GM19193 (cell line): ENCODE data around the gene ID2.

Source experiments
- POLR2A ChIP-seq: IDR thresholded peaks from 4 replicates; pipeline ENCODE4 v1.6.1; 2011; ENCODE audit not compliant: insufficient read depth, insufficient read length; ENCODE audit errors: extremely low read depth

ID2 gene

GRCh38 chr2:8658064-8658862 is 23.6 kb upstream of the ID2 start:
- no peak for TF ChIP-seq POLR2A

- TF ChIP-seq POLR2A = no peak
These were observed 22.6 kb upstream of the ID2 start for GRCh38 chr2:8659092-8659734.

- no peak for TF ChIP-seq POLR2A
These were observed 21.9 kb upstream of the ID2 start for GRCh38 chr2:8659735-8660492.

- TF ChIP-seq POLR2A = no peak
These were observed 20.6 kb upstream of the ID2 start for GRCh38 chr2:8661235-8661634.

- no peak for TF ChIP-seq POLR2A
These were observed 20.1 kb upstream of the ID2 start for GRCh38 chr2:8661736-8662135.

- no peak for TF ChIP-seq POLR2A
These were observed 19.5 kb upstream of the ID2 start for GRCh38 chr2:8662239-8662879.

GRCh38 chr2:8663997-8664396 is 17.9 kb upstream of the ID2 start:
- no peak for TF ChIP-seq POLR2A

GRCh38 chr2:8666581-8666980 is 15.3 kb upstream of the ID2 start:
- TF ChIP-seq POLR2A = no peak

GRCh38 chr2:8667896-8668512 is 13.9 kb upstream of the ID2 start:
- no peak for TF ChIP-seq POLR2A

GRCh38 chr2:8669157-8669817 is 12.6 kb upstream of the ID2 start:
- no peak for TF ChIP-seq POLR2A

GRCh38 chr2:8670580-8670979 is 11.3 kb upstream of the ID2 start:
- no peak for TF ChIP-seq POLR2A

- TF ChIP-seq POLR2A = no peak
These were observed 10.7 kb upstream of the ID2 start for GRCh38 chr2:8671176-8671575.

GRCh38 chr2:8671802-8672201 is 10.1 kb upstream of the ID2 start:
- no peak for TF ChIP-seq POLR2A

- no peak for TF ChIP-seq POLR2A
These were observed 8.9 kb upstream of the ID2 start for GRCh38 chr2:8672940-8673339.

- TF ChIP-seq POLR2A = no peak
These were observed 8.5 kb upstream of the ID2 start for GRCh38 chr2:8673381-8673780.

- no peak for TF ChIP-seq POLR2A
These were observed 7.3 kb upstream of the ID2 start for GRCh38 chr2:8674420-8675009.
